ENCODE measurements around the gene DUSP21.
"Not testable (repeated sequence)": the region's sequence is repeated elsewhere in the genome, so short reads cannot be mapped to it uniquely, and the experiment has no call there.

Gene DUSP21

GRCh38 chrX:44816367-44816766 is 27.5 kb upstream of the DUSP21 start:
- Histone ChIP-seq H3K27me3 (ENCODE audit: insufficient read depth, low read length, poor library complexity) (no peaks in the 10 kb centered on the region), H4K20me1 (ENCODE audit: insufficient read depth, low read length) (no peaks in the 10 kb centered on the region), H3K9ac (ENCODE audit: low read depth, low read length) (no peak overlapping the region), H3K4me3 (ENCODE audit: low read depth in 1 of 2, low read length in 2 of 2) (no peak overlapping the region), H3K27ac (ENCODE audit: low read length) (no peak overlapping the region), H3K4me2 (ENCODE audit: insufficient read depth, low read length) (no peak overlapping the region), H3K36me3 (ENCODE audit: insufficient read depth, low read length) (no peaks in the 10 kb centered on the region), H3K9me3 (ENCODE audit: insufficient read depth, low read length, severe bottlenecking) (no peaks in the 10 kb centered on the region), H2AFZ (ENCODE audit: low read depth, low read length) (no peak overlapping the region), H3K79me2 (ENCODE audit: insufficient read depth, low read length) (no peaks in the 10 kb centered on the region), H3K4me1 (ENCODE audit: insufficient read depth, low read length) (no peaks in the 10 kb centered on the region)
- TF ChIP-seq EZH2 (IDR thresholded peaks at IDR 0.05; ENCODE audit: borderline replicate concordance, low read depth, low read length, severe bottlenecking) (no peak), CTCF (IDR thresholded peaks at IDR 0.05; ENCODE audit: borderline replicate concordance, extremely low read depth, low read length, poor library complexity, severe bottlenecking) (no peak)
- ATAC-seq (ENCODE audit: insufficient read depth, low read depth) (no peak), DNase-seq (no peak)

GRCh38 chrX:44817029-44817428 is 26.8 kb upstream of the DUSP21 start:
- TF ChIP-seq EZH2 (IDR thresholded peaks at IDR 0.05; ENCODE audit: borderline replicate concordance, low read depth, low read length, severe bottlenecking) (no peak), CTCF (IDR thresholded peaks at IDR 0.05; ENCODE audit: borderline replicate concordance, extremely low read depth, low read length, poor library complexity, severe bottlenecking) (no peak)
- DNase-seq (no peak), ATAC-seq (ENCODE audit: insufficient read depth, low read depth) (no peak)
- Histone ChIP-seq H3K4me2 (ENCODE audit: insufficient read depth, low read length) (no peak overlapping the region), H3K36me3 (ENCODE audit: insufficient read depth, low read length) (no peaks in the 10 kb centered on the region), H3K79me2 (ENCODE audit: insufficient read depth, low read length) (no peaks in the 10 kb centered on the region), H3K9me3 (ENCODE audit: insufficient read depth, low read length, severe bottlenecking) (no peaks in the 10 kb centered on the region), H3K4me1 (ENCODE audit: insufficient read depth, low read length) (no peaks in the 10 kb centered on the region), H3K27ac (ENCODE audit: low read length) (no peak overlapping the region), H4K20me1 (ENCODE audit: insufficient read depth, low read length) (no peaks in the 10 kb centered on the region), H3K9ac (ENCODE audit: low read depth, low read length) (no peak overlapping the region), H3K27me3 (ENCODE audit: insufficient read depth, low read length, poor library complexity) (no peaks in the 10 kb centered on the region), H2AFZ (ENCODE audit: low read depth, low read length) (no peak overlapping the region), H3K4me3 (ENCODE audit: low read depth in 1 of 2, low read length in 2 of 2) (no peak overlapping the region)

GRCh38 chrX:44822601-44823000 is 21.2 kb upstream of the DUSP21 start:
- no peak overlapping the region for H3K27ac ChIP-seq (ENCODE audit: low read length)
- ATAC-seq (ENCODE audit: insufficient read depth, low read depth): no peak
- DNase-seq: no peak

GRCh38 chrX:44823193-44823592 is 20.6 kb upstream of the DUSP21 start:
- not testable (repeated sequence) for ATAC-seq (ENCODE audit: insufficient read depth, low read depth)

More at GRCh38 chrX:44822601-44823000, 21.2 kb upstream of the DUSP21 start:
- no peaks in the 10 kb centered on the region for H3K36me3 ChIP-seq (ENCODE audit: insufficient read depth, low read length)
- H2AFZ ChIP-seq (ENCODE audit: low read depth, low read length): no peak overlapping the region
- H3K4me1 ChIP-seq (ENCODE audit: insufficient read depth, low read length): no peaks in the 10 kb centered on the region
- H3K9ac ChIP-seq (ENCODE audit: low read depth, low read length): no peak overlapping the region
- H3K27me3 ChIP-seq (ENCODE audit: insufficient read depth, low read length, poor library complexity): no peaks in the 10 kb centered on the region
- H3K9me3 ChIP-seq (ENCODE audit: insufficient read depth, low read length, severe bottlenecking): no peaks in the 10 kb centered on the region
- H3K4me3 ChIP-seq (ENCODE audit: low read depth in 1 of 2, low read length in 2 of 2): no peak overlapping the region
- H4K20me1 ChIP-seq (ENCODE audit: insufficient read depth, low read length): no peaks in the 10 kb centered on the region
- TF ChIP-seq CTCF (IDR thresholded peaks at IDR 0.05; ENCODE audit: borderline replicate concordance, extremely low read depth, low read length, poor library complexity, severe bottlenecking) (no peak), EZH2 (IDR thresholded peaks at IDR 0.05; ENCODE audit: borderline replicate concordance, low read depth, low read length, severe bottlenecking) (no peak)
- no peak overlapping the region for H3K4me2 ChIP-seq (ENCODE audit: insufficient read depth, low read length)
- no peaks in the 10 kb centered on the region for H3K79me2 ChIP-seq (ENCODE audit: insufficient read depth, low read length)

More at GRCh38 chrX:44823193-44823592, 20.6 kb upstream of the DUSP21 start:
- H3K36me3 ChIP-seq (ENCODE audit: insufficient read depth, low read length); DNase-seq; H3K9ac ChIP-seq (ENCODE audit: low read depth, low read length); H3K4me1 ChIP-seq (ENCODE audit: insufficient read depth, low read length); H3K4me2 ChIP-seq (ENCODE audit: insufficient read depth, low read length); H3K27ac ChIP-seq (ENCODE audit: low read length); H3K79me2 ChIP-seq (ENCODE audit: insufficient read depth, low read length); H3K9me3 ChIP-seq (ENCODE audit: insufficient read depth, low read length, severe bottlenecking); H3K27me3 ChIP-seq (ENCODE audit: insufficient read depth, low read length, poor library complexity); H3K4me3 ChIP-seq (ENCODE audit: low read depth in 1 of 2, low read length in 2 of 2); H4K20me1 ChIP-seq (ENCODE audit: insufficient read depth, low read length); H2AFZ ChIP-seq (ENCODE audit: low read depth, low read length): not testable (repeated sequence)

Data from DND-41 (cell line).